OCI-M1 (cell line): ENCODE measurements around the gene PHF11.
"Not testable (repeated sequence)": the region's sequence is repeated elsewhere in the genome, so short reads cannot be mapped to it uniquely, and the experiment has no call there.

Source experiments
- DNase-seq: peaks from one replicate; lab custom pipeline; 2025; lab: John Stamatoyannopoulos, UW

Gene PHF11

DNA sequence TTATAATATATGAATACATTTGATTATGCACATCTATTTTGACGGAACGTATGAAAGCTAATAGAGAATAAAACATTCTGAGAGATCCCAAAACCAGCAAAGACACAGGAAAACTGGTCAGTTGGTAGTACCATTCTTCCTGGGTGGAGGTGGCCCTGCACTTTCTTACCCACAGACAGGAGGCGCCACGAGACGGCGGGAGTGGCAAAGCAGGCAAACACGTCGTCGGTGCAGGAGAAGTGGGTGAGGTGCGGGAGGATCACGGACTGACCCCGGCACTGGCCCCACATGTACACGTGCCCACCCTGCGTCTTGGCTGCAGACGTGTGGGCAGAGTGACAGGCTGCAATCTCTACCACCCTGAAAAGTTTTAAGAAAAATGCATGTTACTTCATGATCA is 53.5 kb downstream of the PHF11 start:
- no peak for DNase-seq

DNA sequence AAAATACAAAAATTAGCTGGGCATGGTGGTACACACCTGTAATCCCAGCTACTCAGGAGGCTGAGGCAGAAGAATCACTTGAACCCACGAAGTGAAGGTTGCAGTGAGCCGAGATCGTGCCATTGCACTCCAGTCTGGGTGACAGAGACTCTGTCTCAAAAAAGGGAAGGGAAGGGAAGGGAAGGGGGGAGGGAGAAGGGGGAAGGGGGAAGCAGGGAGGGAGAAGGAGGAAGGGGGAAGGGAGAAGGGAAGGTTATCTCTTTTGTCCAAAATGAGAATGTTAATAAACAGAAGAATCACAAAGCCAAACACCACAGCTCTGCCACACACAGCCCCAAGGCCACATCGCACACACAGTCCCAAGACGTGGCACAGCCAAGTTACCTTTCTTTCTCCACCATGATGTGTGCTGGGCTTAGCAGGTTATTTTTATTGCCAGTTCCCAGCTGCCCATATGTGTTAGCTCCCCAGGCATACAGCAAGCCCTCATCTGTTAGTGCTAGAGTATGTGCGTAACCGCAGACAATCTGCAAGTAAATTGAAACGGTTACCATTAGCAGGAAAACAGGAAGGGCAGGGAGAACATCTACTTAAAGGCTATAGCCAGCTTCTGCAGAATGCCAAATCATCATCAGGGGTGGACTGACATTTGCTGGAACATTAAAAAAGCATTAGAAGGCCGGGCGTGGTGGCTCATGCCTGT is 55.3 kb downstream of the PHF11 start:
- DNase-seq: peak; percentile 82

DNA sequence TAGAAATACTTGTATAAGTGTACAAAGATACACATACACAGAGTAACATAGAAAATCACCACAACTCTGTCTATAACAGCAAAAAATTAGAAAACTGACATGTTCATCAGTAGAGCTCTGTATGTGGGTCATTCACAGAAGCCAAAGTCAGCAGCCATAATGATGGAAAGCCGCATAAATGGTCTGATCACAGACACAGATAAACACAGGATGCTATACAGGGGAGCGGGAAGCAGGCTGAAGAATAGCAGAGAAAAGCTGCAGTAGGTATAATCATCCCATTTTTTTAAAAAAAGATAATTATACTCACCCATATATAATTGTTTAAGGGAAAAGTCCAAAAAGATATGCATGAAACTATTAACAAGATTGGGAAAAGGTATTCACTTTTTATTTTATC is 58.1 kb downstream of the PHF11 start:
- DNase-seq: no peak

- DNase-seq: no peak
Measured at GRCh38 chr13:49554387-49554786, 58.6 kb downstream of the PHF11 start.

GRCh38 chr13:49559006-49559405 is 63.3 kb downstream of the PHF11 start:
- DNase-seq: no peak

GRCh38 chr13:49560270-49561061 is 64.7 kb downstream of the PHF11 start:
- no peak for DNase-seq

DNA sequence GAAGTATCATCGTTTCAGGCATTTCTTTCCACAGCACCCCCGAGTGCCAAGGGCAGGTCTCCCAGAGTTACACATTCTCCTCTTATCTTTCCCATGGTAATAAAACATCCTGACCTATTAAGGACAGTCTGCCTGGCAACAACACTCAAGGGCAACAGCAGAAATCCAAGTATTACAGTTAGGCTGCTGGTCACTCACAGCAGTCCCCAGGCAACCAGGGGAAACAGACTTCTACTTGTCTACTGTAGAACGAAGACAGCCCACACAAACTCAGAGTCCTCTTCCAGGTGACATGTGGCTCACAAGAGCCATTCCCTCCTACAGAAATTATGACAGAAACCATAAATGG is 65.3 kb downstream of the PHF11 start:
- DNase-seq: no peak

DNA sequence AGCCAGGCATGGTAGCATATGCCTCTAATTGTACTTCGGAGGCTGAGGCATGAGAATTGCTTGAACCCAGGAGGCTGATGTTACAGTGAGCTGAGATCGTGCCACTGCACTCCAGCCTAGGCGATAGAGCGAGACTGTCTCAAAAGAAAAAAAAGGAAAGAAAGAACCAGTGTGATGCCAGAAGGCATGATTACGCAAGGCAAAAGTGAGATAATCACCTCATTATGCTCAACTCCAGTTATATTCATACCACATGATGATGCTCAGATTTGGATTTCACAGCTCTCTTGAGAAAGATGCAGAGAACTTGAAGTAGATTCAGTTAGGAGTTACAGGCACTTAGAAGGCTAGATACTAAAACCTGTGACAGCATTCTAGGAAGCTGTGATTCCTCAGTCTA is 67.8 kb downstream of the PHF11 start:
- peak; percentile 32 for DNase-seq

GRCh38 chr13:49565461-49565860 is 69.7 kb downstream of the PHF11 start:
- not testable (repeated sequence) for DNase-seq

GRCh38 chr13:49566461-49566860 is 70.7 kb downstream of the PHF11 start:
- peak; percentile 72 for DNase-seq

DNA sequence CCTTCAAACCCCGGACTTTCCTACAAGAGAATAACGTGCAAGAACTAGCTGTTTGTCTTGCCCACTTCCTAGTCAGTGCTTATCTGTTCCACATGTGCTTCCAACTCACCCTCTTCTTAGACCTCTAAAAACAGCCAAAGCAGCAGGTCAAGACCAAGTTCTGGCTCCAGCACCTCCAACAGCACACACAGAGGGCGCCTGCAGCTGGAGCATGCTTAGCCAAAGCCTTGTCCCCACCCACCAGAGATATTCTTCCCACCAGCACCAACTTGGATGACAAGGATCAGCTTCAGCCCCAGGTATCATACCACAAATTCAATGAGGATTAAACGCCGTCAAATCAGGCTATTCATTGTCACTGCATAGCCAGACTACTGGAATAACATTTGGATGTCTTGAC is 71.7 kb downstream of the PHF11 start:
- peak; percentile 88 for DNase-seq

GRCh38 chr13:49569993-49570689 is 74.4 kb downstream of the PHF11 start:
- no peak for DNase-seq

DNA sequence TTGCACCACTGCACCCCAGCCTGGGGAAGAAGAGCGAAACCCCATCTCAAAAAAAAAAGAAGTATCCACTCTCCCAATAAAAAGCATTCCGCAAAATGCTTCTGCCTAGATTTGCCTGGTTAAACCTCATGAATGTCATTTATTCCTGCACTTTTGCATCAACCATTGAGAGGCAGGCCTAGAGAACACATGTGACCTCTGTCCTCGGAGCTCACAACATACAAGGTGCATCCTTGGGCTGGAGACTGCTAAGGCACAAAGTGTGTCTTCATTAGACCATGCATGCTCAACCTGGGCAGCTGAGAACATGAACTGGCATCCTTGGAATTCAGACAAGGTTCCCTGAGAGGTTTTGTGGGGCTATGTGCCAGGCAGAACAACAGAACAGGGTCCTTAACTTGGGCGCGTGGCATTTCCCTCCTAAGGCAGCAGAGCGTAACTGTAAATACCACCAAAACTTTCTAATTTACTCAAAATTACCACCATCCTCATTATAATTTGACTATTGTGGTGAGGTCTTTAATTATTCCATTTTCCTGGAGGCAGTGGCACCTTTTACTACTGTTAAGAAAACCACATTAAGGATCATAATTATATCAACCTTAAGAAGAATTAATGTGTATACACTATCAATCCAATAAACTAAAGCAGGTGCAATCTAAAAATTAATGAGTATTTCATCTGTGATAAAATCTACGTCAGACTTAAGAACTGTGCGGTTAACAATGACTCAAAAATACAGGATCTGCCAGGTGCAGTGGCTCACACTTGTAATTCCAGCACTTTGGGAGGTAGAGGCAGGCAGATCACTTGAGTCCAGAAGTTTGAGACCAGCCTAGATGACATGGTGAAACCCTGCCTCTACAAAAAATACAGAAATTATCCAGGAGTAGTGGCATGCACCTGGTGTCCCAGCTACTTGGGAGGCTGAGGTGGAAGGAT is 75.8 kb downstream of the PHF11 start:
- no peak for DNase-seq
